Keratinocyte (primary cell): ENCODE results near the gene ZNF668.

ENCODE experiments used
- EZH2 ChIP-seq: IDR thresholded peaks from one replicate; pipeline ENCODE4 v1.6.1; 2012; ENCODE audit warnings: inconsistent platforms, mild to moderate bottlenecking, low read length, moderate library complexity
- TF ChIP-seq, protein P1 (sequence below), 3 experiments: IDR thresholded peaks in 1 of 3; conservative IDR thresholded peaks in 1 of 3; optimal IDR thresholded peaks in 1 of 3; 2 replicates in 2 of 3; 3 replicates in 1 of 3; pipeline versions ENCODE3 to v1.5.1; 2011; ENCODE audit warnings: low read length in 3 of 3, mild to moderate bottlenecking in 3 of 3, moderate library complexity in 2 of 3, control low read depth in 1 of 3, inconsistent platforms in 1 of 3; ENCODE audit not compliant: insufficient read depth in 2 of 3; ENCODE audit errors: extremely low read depth in 1 of 3

DNA sequence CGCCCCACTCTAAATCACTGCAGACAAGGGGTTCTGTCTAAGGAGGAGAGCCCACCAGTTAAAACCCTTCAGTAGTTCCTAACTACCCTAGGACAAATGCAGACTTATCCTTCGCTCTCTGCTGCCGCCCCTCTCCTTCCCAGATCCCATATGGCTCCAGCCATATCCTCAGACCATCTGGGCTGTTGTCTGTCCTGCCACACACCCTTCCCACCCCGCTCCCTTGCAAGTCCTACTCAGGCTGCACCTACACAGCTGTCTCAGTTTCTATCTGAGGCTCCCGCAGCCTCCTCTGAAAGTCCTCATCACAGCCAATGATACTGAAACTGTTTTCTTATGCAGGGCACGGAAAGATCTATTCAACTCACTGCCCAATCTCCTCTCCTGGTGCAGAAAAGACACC lies 33.4 kb upstream of the ZNF668 start:
- TF ChIP-seq, protein P1, sequence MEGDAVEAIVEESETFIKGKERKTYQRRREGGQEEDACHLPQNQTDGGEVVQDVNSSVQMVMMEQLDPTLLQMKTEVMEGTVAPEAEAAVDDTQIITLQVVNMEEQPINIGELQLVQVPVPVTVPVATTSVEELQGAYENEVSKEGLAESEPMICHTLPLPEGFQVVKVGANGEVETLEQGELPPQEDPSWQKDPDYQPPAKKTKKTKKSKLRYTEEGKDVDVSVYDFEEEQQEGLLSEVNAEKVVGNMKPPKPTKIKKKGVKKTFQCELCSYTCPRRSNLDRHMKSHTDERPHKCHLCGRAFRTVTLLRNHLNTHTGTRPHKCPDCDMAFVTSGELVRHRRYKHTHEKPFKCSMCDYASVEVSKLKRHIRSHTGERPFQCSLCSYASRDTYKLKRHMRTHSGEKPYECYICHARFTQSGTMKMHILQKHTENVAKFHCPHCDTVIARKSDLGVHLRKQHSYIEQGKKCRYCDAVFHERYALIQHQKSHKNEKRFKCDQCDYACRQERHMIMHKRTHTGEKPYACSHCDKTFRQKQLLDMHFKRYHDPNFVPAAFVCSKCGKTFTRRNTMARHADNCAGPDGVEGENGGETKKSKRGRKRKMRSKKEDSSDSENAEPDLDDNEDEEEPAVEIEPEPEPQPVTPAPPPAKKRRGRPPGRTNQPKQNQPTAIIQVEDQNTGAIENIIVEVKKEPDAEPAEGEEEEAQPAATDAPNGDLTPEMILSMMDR (optimal IDR thresholded peaks at IDR 0.05 in 1 of 3, IDR thresholded peaks at IDR 0.05 in 1 of 3, conservative IDR thresholded peaks at IDR 0.05 in 1 of 3; ENCODE audit: extremely low read depth in 1 of 3, insufficient read depth in 2 of 3, low read length in 3 of 3): no peak
- TF ChIP-seq EZH2: no peak
